AG04450 (cell line): ENCODE measurements around the gene IMP4. TPM values are rescaled to one million over a fixed set of nuclear protein-coding genes. Genes with fewer than 3 reads are reported as not detected.
A peak's percentile ranks its signal among the peaks of the same experiment; 100 is the strongest.

Experiments
- CTCF ChIA-PET: fragments of 300-600, 350-600 bp; formaldehyde crosslinking; extraction: SDS; loops from one replicate; lab custom pipeline; 2022; ENCODE audit warnings: antibody characterized with exemption, inconsistent platforms; lab: Charles Lee
- POLR2A ChIA-PET: fragments of 350-600 bp; formaldehyde crosslinking; extraction: SDS; loops from one replicate; lab custom pipeline; 2021; ENCODE audit warnings: antibody characterized with exemption, inconsistent platforms; lab: Yijun Ruan, JAX
- DNase-seq: peaks from one replicate; pipeline ENCODE4 v3.0.0-alpha.2; 2011; ENCODE audit warnings: low read depth, low spot score
- H3K27ac ChIP-seq: one replicate; pipeline ENCODE4 v1.5.1; 2012; ENCODE audit warnings: low read depth, low read length, control low read depth
- H3K27me3 ChIP-seq: one replicate; pipeline ENCODE4 v1.6.0; 2012; ENCODE audit warnings: low read length; ENCODE audit not compliant: control insufficient read depth, insufficient read depth
- H3K4me3 ChIP-seq: 2 replicates; pipeline ENCODE4 v1.5.1; 2011; ENCODE audit warnings: mild to moderate bottlenecking, low read depth, low read length, control low read depth
- H3K9me3 ChIP-seq: 2 replicates; pipeline ENCODE4 v1.5.1; 2012; ENCODE audit warnings: low read length; ENCODE audit not compliant: control insufficient read depth, insufficient read depth
- polyA plus RNA-seq: library from polyadenylated mRNA; depleted of rRNA; stranded (reverse); fragments of >200 nt; gene quantifications from 2 replicates; pipeline ENCODE4 v1.2.3, GENCODE V29; 2011
- TF ChIP-seq, protein P1 (sequence below): IDR thresholded peaks from 2 replicates; pipeline ENCODE4 v1.5.1; 2011; ENCODE audit warnings: low read depth, low read length, control low read depth, inconsistent platforms

IMP4 gene
- polyA plus RNA-seq, 1 experiment: 51.0 TPM

GRCh38 chr2:130385709-130386108 lies 43.0 kb downstream of the IMP4 start:
- no peaks in the 10 kb centered on the region for H3K9me3 ChIP-seq
- POLR2A ChIA-PET: no interaction called here
- H3K27me3 ChIP-seq: no peaks in the 10 kb centered on the region
- H3K4me3 ChIP-seq: no peak overlapping the region
- no peak overlapping the region for H3K27ac ChIP-seq
- DNase-seq: no peak
- TF ChIP-seq, protein P1, sequence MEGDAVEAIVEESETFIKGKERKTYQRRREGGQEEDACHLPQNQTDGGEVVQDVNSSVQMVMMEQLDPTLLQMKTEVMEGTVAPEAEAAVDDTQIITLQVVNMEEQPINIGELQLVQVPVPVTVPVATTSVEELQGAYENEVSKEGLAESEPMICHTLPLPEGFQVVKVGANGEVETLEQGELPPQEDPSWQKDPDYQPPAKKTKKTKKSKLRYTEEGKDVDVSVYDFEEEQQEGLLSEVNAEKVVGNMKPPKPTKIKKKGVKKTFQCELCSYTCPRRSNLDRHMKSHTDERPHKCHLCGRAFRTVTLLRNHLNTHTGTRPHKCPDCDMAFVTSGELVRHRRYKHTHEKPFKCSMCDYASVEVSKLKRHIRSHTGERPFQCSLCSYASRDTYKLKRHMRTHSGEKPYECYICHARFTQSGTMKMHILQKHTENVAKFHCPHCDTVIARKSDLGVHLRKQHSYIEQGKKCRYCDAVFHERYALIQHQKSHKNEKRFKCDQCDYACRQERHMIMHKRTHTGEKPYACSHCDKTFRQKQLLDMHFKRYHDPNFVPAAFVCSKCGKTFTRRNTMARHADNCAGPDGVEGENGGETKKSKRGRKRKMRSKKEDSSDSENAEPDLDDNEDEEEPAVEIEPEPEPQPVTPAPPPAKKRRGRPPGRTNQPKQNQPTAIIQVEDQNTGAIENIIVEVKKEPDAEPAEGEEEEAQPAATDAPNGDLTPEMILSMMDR: no peak
- CTCF ChIA-PET: interaction anchor here (4.0 kb wide), 1 partner anchor 12 kb away, joined by 17 read pairs; no protein-coding TSS in a partner anchor

- H3K4me3 ChIP-seq: no peak overlapping the region
- DNase-seq: no peak
- ChIA-PET POLR2A (interaction anchor here (0.6 to 0.7 kb wide), 2 partner anchors 1551 to 1769 kb away, joined by 3 to 5 read pairs; no protein-coding TSS in a partner anchor), CTCF (no interaction called here)
- TF ChIP-seq, protein P1: no peak
- no peaks in the 10 kb centered on the region for H3K27me3 ChIP-seq
- H3K9me3 ChIP-seq: no peaks in the 10 kb centered on the region
- no peak overlapping the region for H3K27ac ChIP-seq
Observed at GRCh38 chr2:130387071-130387400, 44.3 kb downstream of the IMP4 start.

DNA sequence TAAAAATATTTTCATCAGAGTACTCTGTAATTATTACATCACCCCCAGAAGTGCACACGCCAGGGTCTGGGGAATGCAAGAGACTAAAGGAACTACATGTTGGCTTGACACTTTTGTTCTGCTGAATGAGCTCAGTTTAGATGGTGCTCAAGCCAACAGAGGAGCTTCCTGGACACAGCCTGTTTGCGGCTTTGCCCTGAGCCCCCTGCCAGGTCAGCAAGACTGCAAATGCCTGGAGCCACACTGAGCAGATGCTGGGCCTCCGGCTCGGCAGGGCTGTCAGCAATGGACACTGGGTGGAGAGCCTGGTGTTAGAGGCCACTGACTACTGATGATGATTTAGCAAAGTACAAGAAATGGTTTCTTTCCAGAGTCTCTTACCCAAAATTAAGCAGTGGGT lies 45.1 kb downstream of the IMP4 start:
- TF ChIP-seq, protein P1: no peak
- ChIA-PET CTCF (interaction anchor here (4.0 kb wide), 1 partner anchor 15 kb away, joined by 29 read pairs; no protein-coding TSS in a partner anchor), POLR2A (interaction anchor here (1.5 kb wide), 1 partner anchor 15 kb away, joined by 5 read pairs; no protein-coding TSS in a partner anchor)
- Histone ChIP-seq H3K9me3 (no peaks in the 10 kb centered on the region), H3K27me3 (no peaks in the 10 kb centered on the region), H3K4me3 (no peak overlapping the region), H3K27ac (peak overlapping the region; percentile 11)
- no peak for DNase-seq

- ChIA-PET CTCF (interaction anchor here (4.0 kb wide), 1 partner anchor 15 kb away, joined by 29 read pairs; no protein-coding TSS in a partner anchor), POLR2A (interaction anchor here (1.5 kb wide), 1 partner anchor 15 kb away, joined by 5 read pairs; no protein-coding TSS in a partner anchor)
- Histone ChIP-seq H3K27me3 (no peaks in the 10 kb centered on the region), H3K27ac (no peak overlapping the region), H3K9me3 (no peaks in the 10 kb centered on the region), H3K4me3 (no peak overlapping the region)
- no peak for DNase-seq
- TF ChIP-seq, protein P1: no peak
Observed at GRCh38 chr2:130388221-130388907, 45.7 kb downstream of the IMP4 start.

DNA sequence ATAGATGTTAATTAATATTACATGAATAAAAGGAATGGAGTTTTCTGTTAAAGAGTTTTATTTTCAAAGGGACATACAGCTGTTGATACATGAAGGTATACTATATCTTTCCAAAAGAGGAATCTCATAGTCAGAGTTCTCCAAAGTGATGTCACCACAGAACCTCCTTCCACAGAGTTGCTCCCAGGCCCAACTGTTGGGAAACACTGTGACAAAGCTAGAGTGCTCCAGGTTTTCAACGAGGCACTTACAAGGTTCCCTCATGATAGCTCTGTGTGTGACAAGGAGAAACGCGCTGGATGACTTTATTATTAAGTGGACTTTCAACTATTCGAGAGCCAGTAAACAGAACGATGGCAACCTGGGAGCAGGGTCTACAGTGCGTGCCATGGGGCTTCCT lies 46.7 kb downstream of the IMP4 start:
- TF ChIP-seq, protein P1: no peak
- POLR2A ChIA-PET: no interaction called here
- Histone ChIP-seq H3K27ac (no peak overlapping the region), H3K9me3 (no peaks in the 10 kb centered on the region), H3K27me3 (no peaks in the 10 kb centered on the region), H3K4me3 (no peak overlapping the region)
- DNase-seq: no peak
- CTCF ChIA-PET: interaction anchor here (0.6 to 4.0 kb wide), 3 partner anchors 16 to 466 kb away, joined by 3 to 29 read pairs (median 3); partner anchors contain the start of gene SMPD4
